ENCODE results near the gene COL17A1. TPM values are rescaled to one million over a fixed set of nuclear protein-coding genes. Genes with fewer than 3 reads are reported as not detected.

Gene COL17A1
- polyA plus RNA-seq, 1 experiment = 0.01 TPM

DNA sequence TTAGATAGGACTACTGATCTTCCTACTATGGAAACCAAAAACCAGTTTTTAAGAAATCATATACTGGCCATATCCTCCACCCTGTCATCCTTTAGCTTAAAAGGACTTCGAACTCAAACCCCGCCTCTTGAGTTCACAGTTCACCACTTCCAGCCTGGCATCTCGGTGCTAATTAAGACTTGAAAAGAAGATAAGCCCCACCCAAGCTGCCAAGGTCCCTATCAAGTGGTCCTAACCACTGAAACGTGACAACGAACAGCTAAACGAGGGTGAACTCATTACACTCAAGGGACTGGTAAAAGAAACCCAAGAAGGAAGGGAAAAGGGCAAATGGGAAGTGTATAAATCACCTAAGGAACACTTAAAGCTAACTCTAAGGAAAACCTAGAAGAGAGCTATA is 16.1 kb downstream of the COL17A1 start:
- POLR2A ChIA-PET = no interaction called here
- Histone ChIP-seq H3K4me3 (ENCODE audit: low read depth, low read length) (no peak overlapping the region), H3K36me3 (ENCODE audit: control insufficient read depth, insufficient read depth, low read length) (no peaks in the 10 kb centered on the region), H3K27me3 (ENCODE audit: control insufficient read depth, insufficient read depth, low read length) (peaks cover 6% of the 10 kb centered on the region)
- CTCF ChIA-PET = no interaction called here
- no peak for DNase-seq (ENCODE audit: low read depth)
- TF ChIP-seq, protein P1, sequence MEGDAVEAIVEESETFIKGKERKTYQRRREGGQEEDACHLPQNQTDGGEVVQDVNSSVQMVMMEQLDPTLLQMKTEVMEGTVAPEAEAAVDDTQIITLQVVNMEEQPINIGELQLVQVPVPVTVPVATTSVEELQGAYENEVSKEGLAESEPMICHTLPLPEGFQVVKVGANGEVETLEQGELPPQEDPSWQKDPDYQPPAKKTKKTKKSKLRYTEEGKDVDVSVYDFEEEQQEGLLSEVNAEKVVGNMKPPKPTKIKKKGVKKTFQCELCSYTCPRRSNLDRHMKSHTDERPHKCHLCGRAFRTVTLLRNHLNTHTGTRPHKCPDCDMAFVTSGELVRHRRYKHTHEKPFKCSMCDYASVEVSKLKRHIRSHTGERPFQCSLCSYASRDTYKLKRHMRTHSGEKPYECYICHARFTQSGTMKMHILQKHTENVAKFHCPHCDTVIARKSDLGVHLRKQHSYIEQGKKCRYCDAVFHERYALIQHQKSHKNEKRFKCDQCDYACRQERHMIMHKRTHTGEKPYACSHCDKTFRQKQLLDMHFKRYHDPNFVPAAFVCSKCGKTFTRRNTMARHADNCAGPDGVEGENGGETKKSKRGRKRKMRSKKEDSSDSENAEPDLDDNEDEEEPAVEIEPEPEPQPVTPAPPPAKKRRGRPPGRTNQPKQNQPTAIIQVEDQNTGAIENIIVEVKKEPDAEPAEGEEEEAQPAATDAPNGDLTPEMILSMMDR (IDR thresholded peaks at IDR 0.05; ENCODE audit: insufficient read depth, low read depth, low read length) = no peak

- TF ChIP-seq, protein P1 (IDR thresholded peaks at IDR 0.05; ENCODE audit: insufficient read depth, low read depth, low read length) = no peak
- POLR2A ChIA-PET = no interaction called here
- H3K36me3 ChIP-seq (ENCODE audit: control insufficient read depth, insufficient read depth, low read length) = no peaks in the 10 kb centered on the region
- CTCF ChIA-PET = interaction anchor here (2.3 kb wide), 1 partner anchor 12 kb away, joined by 5 read pairs; no protein-coding TSS in a partner anchor
- no peak for DNase-seq (ENCODE audit: low read depth)
- H3K27me3 ChIP-seq (ENCODE audit: control insufficient read depth, insufficient read depth, low read length) = peaks cover 8% of the 10 kb centered on the region
- no peak overlapping the region for H3K4me3 ChIP-seq (ENCODE audit: low read depth, low read length)
These were observed 18.2 kb downstream of the COL17A1 start for GRCh38 chr10:104067525-104067924.

GRCh38 chr10:104066945-104067344 is 18.7 kb downstream of the COL17A1 start:
- ChIA-PET POLR2A (no interaction called here), CTCF (interaction anchor here (1.0 to 2.3 kb wide), 3 partner anchors 11 to 56 kb away, joined by 3 to 5 read pairs (median 3); no protein-coding TSS in a partner anchor)
- H3K4me3 ChIP-seq (ENCODE audit: low read depth, low read length) = no peak overlapping the region
- H3K36me3 ChIP-seq (ENCODE audit: control insufficient read depth, insufficient read depth, low read length) = no peaks in the 10 kb centered on the region
- H3K27me3 ChIP-seq (ENCODE audit: control insufficient read depth, insufficient read depth, low read length) = peaks cover 5% of the 10 kb centered on the region
- TF ChIP-seq, protein P1 (IDR thresholded peaks at IDR 0.05; ENCODE audit: insufficient read depth, low read depth, low read length) = no peak
- no peak for DNase-seq (ENCODE audit: low read depth)

DNA sequence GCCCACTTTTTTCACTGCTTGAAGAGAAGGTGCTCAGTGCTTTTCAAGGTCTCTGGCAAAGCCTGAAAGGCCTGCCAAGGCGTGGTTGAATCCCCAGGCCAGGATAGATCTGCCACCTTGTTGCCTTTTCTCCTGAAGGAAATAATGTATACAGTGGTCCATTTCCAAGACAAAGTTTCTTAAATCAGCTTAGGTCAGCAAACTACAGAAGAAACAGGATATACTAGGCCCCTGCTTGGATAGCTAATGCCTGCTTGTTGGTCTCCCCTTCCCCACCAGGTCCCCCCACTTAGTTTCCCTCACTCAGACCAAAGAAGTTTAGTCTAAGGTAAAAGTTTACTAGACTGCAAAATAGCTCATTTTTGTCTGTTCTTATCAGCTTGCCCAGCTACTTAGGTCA is 19.9 kb downstream of the COL17A1 start:
- TF ChIP-seq, protein P1 (IDR thresholded peaks at IDR 0.05; ENCODE audit: insufficient read depth, low read depth, low read length) = no peak
- H3K36me3 ChIP-seq (ENCODE audit: control insufficient read depth, insufficient read depth, low read length) = no peaks in the 10 kb centered on the region
- H3K27me3 ChIP-seq (ENCODE audit: control insufficient read depth, insufficient read depth, low read length) = peaks cover 5% of the 10 kb centered on the region
- CTCF ChIA-PET = interaction anchor here (0.9 to 2.3 kb wide), 2 partner anchors 10 to 11 kb away, joined by 3 to 5 read pairs; no protein-coding TSS in a partner anchor
- no peak for DNase-seq (ENCODE audit: low read depth)
- H3K4me3 ChIP-seq (ENCODE audit: low read depth, low read length) = no peak overlapping the region
- POLR2A ChIA-PET = no interaction called here

- H3K4me3 ChIP-seq (ENCODE audit: low read depth, low read length) = no peak overlapping the region
- no peak for DNase-seq (ENCODE audit: low read depth)
- TF ChIP-seq, protein P1 (IDR thresholded peaks at IDR 0.05; ENCODE audit: insufficient read depth, low read depth, low read length) = no peak
- no peaks in the 10 kb centered on the region for H3K36me3 ChIP-seq (ENCODE audit: control insufficient read depth, insufficient read depth, low read length)
- ChIA-PET CTCF (interaction anchor here (0.6 to 1.7 kb wide), 3 partner anchors 12 to 103 kb away, joined by 3 to 7 read pairs (median 3); partner anchors contain the start of gene SFR1), POLR2A (no interaction called here)
- peaks cover 4% of the 10 kb centered on the region for H3K27me3 ChIP-seq (ENCODE audit: control insufficient read depth, insufficient read depth, low read length)
These were observed 24.5 kb downstream of the COL17A1 start for GRCh38 chr10:104061196-104061595.
